ENCODE measurements around the gene BAHCC1.

The BAHCC1 gene

DNA sequence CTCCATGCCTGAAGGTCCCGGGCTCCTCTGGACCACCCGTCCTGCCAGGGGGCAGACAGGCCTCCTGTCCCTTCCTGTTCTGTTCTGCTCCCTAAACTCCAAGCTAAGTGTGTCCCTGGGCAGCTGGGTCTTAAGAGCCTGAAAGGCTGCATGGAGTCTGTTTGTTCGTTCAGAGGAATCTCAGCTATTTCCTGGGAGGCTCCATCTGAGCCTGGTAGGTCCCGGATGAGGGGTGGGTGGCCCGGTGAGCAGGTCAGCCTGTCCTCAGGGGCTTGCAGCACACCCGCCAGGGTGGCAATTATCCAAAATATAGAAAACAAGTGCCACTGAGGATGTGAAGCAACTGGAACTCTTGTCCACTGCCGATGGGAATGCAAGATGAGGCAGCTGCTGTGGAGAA, 104.8 kb downstream of the BAHCC1 start:
- no peak for DNase-seq

DNA sequence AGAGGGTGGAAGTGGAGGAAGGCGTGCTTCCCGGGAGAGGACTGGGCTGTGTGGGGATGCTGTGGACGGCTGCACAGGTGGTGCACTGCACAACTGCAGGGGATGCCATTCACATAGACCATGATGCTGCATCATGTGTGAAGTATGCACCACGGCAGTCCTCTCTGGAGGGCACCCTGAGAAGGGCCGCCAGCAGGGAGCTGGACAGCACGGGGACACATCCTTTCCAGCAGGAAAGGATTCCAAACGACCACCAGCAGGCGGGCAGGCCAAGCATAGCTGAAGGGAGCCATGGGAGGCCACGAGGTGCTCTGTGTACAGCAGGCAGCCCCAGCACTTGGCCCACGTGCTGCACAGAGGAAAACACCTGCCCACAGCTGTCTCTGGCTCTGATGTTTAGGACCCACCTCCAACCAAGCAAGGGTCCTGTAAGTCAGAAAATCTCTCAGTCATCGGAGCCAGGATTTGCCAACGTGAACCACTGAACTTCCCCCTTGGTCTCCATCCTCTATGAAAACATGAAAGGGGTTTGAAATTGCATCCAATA, 107.3 kb downstream of the BAHCC1 start:
- no peak for DNase-seq

DNA sequence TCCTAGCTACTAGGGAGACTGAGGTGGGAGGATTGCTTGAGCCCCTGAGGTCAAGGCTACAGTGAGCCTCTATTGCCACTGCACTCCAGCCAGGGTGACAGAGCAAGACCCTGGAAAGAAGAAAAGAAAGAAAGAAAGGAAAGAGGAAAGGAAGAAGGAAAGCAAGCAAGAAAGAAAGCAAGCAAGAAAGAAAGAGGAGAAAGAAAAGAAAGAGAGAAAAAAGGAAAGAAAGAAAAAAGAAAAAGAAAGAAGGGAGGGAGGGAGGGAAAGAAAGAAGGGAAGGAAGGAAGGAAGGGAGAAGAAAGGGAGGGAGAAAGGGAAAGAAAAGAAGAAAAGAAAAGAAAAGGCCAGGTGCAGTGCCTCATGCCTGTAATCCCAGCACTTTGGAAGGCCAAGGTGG, 108.4 kb downstream of the BAHCC1 start:
- DNase-seq, result no peak

DNA sequence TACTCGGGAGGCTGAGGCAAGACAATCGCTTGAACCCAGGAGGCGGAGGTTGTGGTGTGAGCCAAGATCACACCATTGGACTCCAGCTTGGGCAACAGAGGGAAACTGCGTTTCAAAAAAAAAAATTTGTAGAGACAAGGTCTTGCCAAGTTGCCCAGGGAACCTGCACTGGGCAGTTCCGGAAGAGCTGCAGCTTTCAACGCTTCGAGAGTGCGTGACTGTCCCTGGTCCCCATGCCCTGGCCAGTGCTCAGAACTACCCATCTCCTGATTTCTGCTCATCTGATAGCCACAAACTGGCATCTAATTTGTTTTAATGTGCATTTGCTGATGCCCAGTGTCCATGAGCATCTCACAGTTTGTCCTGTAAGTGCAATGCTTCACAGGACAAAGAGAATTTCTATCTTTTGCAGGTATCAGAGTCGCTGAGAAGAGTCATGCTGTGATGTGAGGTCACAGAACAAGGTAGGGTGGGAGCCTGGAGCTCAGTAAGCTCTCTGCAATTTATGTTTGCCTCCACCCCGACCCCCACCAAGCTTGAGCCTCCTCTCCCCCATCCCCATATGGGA, 113.5 kb downstream of the BAHCC1 start:
- DNase-seq, result no peak

DNA sequence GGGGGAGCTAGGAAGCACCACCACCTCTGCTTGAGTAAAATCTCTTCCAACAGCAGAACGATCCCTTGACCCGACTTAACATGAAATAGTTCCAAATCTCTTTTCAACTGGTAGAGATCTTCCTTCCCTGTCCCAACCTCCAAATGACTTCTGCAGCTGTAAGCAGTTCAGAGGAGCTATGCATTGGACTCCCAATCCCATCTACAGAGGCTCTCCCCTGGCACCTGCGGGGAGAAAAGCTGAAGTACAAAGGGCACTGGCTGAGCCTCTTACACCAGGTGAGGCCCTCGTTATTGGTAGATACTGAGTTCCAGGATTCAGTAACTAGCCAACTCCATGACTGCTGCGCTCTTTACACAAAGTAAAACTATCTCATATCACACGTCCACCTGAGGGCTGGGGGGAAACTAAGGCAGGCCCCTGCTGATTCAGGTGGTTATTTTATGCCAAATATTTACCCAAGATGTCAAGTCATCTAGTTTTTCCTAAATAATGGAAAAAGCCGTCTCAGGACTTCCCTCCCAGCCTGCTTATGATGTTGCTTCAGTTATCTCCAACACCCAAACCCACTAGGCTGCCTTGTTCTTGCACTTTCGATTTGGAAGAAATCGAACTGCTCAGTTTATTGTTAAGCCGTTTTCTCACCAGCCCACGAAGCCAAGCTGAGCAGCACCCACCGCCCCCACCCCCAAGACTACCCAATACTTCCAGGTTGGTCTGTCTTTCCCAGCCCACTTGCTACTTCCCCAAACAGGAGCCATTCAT, 114.1 kb downstream of the BAHCC1 start:
- DNase-seq, result peak in 1 of 2 experiments; percentile 30

DNA sequence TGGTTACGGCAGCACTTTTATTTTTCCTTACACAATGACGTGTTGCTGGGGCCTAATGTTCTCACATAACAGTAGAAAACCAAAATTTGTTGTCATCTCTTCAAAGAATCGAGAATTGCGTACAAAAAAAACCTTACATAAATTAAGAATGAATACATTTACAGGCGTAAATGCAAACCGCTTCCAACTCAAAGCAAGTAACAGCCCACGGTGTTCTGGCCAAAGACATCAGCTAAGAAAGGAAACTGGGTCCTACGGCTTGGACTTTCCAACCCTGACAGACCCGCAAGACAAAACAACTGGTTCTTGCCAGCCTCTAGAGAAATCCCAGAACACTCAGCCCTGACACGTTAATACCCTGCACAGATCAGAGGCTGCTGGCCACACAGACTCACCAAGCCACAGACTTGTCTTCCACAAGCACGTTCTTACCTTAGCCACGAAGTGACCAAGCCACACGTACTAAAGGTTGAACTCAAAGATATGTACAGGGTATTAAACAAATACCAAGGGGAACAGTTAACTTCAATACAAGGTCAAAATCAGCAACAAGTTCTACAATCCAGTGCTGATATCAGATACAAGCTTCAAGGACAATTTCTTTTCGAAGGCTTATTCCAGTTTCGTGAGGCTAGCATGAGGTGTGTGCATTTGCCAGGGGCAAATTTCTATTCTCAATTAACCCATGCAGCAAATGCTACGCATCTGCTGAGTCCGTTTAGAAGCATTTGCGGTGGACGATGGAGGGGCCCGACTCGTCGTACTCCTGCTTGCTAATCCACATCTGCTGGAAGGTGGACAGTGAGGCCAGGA, 114.9 kb downstream of the BAHCC1 start:
- no peak for DNase-seq

DNA sequence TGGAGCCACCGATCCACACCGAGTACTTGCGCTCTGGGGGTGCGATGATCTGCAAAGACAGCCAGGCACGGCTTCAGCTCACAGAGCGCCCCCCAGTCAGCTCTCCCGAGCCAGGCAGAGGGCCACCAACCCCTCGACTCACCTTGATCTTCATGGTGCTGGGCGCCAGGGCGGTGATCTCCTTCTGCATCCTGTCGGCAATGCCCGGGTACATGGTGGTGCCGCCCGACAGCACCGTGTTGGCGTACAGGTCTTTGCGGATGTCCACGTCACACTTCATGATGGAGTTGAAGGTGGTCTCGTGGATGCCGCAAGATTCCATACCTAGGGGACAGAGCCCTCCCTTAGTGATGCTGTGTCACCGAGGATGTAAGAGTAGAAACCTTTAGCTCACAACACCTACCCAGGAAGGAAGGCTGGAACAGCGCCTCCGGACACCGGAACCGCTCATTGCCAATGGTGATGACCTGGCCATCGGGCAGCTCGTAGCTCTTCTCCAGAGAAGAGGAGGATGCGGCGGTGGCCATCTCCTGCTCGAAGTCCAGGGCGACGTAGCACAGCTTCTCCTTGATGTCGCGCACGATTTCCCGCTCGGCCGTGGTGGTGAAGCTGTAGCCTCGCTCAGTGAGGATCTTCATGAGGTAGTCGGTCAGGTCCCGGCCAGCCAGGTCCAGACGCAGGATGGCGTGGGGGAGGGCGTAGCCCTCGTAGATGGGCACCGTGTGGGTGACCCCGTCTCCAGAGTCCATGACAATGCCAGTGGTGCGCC, 115.7 kb downstream of the BAHCC1 start:
- DNase-seq, result no peak

DNA sequence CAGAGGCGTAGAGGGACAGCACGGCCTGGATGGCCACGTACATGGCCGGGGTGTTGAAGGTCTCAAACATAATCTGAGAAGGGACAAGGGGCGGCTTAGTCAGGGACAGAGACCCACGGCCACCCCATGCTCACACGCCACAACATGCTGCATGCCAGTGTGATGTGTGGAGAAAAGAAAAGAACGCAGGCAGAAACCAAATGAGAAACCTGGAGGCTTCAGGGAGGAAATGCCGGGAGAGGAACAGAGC, 116.2 kb downstream of the BAHCC1 start:
- DNase-seq, result no peak

DNA sequence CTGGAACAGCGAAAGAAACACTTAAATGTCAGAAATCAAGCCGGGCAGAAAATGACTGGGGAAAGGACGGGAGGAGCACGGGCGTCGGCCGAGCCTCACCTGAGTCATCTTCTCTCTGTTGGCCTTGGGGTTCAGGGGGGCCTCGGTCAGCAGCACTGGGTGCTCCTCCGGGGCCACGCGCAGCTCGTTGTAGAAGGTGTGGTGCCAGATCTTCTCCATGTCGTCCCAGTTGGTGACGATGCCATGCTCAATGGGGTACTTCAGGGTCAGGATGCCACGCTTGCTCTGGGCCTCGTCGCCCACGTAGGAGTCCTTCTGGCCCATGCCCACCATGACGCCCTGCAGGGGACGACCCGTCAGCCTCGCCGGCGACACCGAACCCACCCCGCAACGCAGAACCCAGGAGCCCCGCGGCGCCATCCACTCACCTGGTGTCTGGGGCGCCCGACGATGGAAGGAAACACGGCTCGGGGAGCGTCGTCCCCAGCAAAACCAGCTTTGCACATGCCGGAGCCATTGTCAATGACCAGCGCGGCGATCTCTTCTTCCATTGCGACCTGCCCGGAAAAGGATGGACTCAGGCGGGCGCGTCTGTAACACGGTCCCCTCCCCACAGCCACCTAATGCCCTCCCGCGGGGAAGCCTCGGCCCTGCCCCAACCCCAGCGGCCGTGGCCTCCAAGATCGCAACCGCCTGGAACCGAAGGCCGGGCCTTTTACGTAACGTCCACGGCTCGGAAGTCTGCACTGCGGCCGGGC, 116.7 kb downstream of the BAHCC1 start:
- peak in 1 of 2 experiments; percentile 36 for DNase-seq

DNA sequence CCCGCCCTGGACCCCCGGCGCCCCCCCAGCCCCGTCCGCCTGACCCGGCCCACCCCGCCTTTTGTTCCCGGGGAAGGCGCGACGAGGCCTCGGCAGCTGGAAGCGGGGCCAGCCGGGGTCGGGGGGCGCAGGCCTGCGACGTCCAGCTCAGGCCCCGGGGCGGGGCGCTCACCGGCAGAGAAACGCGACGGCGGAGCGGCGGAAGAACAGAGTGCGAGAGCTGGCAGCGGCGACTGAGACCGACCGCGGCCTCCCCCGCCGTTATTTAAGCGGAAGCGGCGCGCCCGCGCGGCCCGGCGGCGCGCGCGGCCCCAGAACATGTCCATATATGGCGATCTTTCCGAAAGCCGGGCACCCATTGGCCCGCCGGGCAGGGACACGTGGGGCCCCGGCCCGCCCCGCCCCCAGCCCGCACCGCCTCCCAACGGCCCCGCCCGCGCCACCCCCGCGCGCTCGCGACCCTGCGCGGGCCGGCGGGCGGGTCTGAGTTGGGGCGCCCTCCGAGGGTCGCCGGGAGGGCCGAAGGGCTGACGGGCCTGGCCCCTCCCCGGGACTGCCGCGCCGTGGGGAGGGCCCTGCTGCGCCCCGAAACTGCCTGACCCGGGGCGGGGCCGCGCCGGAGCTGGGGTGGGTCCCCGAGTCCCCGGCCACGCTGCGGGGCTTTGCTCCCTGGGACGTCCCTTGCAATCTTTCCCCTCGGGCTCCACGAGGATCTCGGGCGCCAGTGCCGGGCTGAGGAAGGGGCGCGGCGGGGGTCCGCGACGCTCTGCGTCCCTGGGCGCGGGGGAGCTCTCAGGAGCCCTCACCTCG, 117.5 kb downstream of the BAHCC1 start, which contains the start of gene ACTG1:
ACTG1 (minus strand) TSS at position 238 of the 810 bp plus-strand sequence. CDS start 445 bp downstream, outside the sequence.
- peak; percentile 88 to 90 for DNase-seq

DNA sequence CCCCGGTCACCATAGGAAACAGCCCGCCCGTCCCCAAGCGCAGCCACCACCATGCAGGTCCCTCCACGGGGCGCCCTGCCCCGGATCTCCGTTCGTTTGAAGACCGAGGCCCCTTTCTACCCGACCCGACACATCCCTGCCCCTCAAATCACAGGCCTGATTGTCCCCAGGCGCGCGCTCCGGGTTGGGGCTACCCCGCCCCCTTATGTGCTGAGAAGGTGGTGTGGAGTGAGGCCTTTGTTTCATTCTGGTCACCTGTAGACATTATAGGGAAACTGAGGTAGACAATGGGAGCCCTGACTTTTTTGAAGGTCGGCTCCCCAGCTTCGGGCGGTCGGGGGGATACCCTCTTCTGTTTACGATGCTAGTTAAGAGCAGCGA, 118.1 kb downstream of the BAHCC1 start:
- DNase-seq, result peak; percentile 40 to 44

DNA sequence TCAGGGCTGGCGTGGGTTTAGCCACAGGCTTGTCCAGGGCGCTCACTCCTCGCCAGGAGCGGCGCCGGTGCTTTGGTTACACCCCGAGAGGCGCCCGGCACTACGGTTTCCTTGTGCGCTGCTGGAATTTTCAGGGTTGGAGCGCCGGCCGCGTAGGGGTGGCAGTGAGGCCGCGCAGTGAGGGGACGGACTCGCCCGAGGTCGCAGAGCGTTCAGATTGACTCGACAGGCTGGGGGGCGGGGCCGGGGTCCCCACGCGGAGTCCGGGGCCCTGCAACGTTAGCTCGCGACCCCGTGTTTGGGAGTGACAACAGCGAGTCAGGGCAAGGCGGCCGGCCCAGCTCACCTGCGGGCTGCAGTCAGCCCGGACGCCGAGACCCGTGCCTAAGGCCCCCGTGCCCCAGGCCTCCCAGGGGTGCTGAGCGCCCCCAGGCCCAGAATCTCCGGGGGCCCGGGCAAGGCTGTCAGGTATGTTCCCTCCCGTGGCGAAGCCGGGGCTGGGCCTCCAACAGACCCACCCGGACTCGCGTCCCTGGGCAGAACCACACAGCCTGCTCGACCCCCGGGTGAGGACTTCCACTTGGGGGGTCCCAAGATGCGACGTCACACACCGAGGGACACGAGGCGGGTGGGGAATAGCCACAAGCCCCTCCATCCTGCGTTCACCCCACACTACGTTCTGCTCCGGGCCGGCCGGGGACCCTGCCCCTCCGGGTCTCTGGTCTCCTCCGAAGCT, 118.7 kb downstream of the BAHCC1 start:
- DNase-seq, result peak in 1 of 2 experiments; percentile 28

DNA sequence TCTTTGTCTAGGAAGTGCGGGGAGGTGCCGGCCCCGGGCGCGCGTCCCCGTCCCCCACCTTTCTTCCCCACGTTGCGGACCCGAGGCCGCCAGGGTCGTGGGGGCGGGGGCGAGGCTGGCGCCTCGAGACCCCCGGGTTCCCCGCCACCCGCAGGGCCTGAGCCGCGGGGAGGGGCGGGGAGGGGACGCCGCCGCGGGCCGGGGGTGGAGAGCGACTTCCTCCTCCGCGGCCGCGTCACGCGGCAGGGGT, 119.2 kb downstream of the BAHCC1 start:
- DNase-seq, result no peak

DNA sequence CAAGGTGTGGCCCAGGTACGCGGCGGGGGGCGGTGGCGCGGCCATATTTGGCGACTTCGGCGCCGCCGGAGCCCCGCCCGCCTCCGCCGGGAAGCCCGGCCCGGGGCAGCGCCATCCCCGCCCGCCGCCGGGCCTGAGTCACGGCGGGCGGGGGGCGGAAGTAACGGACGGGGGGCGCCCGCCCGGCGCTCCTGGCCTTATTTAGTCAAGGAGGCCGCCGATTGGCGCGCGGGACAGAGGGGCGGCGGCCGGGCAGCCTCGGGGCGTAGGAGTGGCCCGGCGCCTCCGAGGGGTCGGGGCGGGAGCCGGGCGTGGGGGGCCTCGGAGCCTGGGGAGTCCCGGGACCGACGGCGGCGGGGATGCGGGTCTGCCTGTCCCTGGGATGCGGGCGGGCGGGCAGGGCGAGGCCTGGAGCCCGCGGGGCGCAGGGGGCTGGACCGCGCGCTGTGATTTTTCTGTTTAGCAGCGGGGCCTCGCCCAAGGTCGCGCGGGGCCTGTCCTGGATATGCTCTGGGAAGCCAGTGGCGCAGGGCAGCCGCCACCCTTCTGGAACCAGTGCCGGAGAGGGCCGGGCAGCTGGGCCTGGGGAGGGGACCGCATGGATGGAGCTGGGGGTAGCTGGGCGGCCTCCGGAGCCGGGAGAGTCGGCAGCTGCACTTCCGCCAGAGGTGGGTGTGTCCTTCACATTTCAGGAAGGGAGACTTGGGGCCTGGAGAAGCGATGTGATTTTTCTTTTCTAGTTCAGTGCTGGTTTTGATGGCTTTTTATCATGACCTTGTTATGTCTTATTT, 119.7 kb downstream of the BAHCC1 start:
- DNase-seq, result peak; percentile 60 to 66

DNA sequence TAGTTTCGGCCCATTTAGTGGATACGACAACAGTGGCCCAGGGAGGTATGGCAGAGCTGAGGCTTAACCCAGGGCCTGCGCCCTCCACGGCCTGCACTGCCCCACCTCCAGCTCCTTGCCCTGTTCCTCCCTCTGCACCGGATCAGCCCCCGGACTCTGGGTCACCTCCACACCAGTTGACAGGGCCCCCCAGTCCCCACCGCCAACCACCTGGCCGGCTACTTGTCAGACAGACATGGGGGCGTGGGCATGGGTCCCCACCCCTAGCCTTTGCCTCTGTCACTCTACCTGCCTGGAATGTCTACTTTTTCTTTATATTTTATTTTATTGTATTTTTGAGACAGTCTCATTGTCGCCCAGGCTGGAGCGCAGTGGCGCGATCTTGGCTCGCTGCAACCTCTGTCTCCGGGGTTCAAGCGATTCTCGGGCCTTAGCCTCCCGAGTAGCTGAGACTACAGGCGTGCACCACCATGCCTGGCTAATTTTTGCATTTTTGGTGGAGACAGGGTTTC, 120.3 kb downstream of the BAHCC1 start:
- no peak for DNase-seq
